H1 (cell line): ENCODE data around the gene INPP5F. TPM values are rescaled to one million over a fixed set of nuclear protein-coding genes. Genes with fewer than 3 reads are reported as not detected.

ENCODE experiments used
- ASH2L ChIP-seq: fragments of 200-600, 300-600 bp; sonication (generic); IDR thresholded peaks from one replicate; pipeline ENCODE4 v1.7.1; 2017; ENCODE audit warnings: low read length
- CEBPB ChIP-seq: IDR thresholded peaks from 2 replicates; pipeline ENCODE4 v1.6.1; 2012; ENCODE audit warnings: low read depth, low read length
- SIRT6 ChIP-seq: IDR thresholded peaks from one replicate; pipeline ENCODE4 v1.7.1; 2012; ENCODE audit warnings: low read length, inconsistent platforms
- polyA plus RNA-seq, 7 experiments: library from polyadenylated mRNA; depleted of rRNA in 3 of 7; stranded (reverse) in 5 of 7; unstranded in 2 of 7; fragments of >200 nt in 5 of 7; fragments of 200-250 nt in 2 of 7; gene quantifications; 1 replicate in 5 of 7; 2 replicates in 1 of 7; 4 replicates in 1 of 7; pipeline versions ENCODE4 v1.2.1 to v1.2.3, GENCODE V29; 2011 to 2013; ENCODE audit warnings: missing spikeins in 2 of 7, mixed read lengths in 2 of 7
- total RNA-seq: library from RNA; stranded (reverse); fragmentation: NEBNext Ultra II Directional; extraction: Animal tissue kit (Norgen Biotek cat#: 25700); gene quantifications from 2 replicates; pipeline ENCODE4 v1.2.1, GENCODE V29; 2021

Gene INPP5F
- total and polyA plus RNA-seq, 2 of the 8 experiments (the other 6 are each of a cell fraction or from before 2014, with no cell fraction given): 50.1 to 101 TPM

GRCh38 chr10:119829429-119829828 lies 103.6 kb downstream of the INPP5F start (continued):
- TF ChIP-seq ASH2L: no peak
- no peak for TF ChIP-seq CEBPB
- no peak for TF ChIP-seq SIRT6
